SK-N-SH (cell line): Measurements from ENCODE around the gene MAP2K4.

Experiments used
- GABPA ChIP-seq: IDR thresholded peaks from 2 replicates; pipeline ENCODE4 v1.4.0; 2012; ENCODE audit warnings: low read depth, mild to moderate bottlenecking
- POLR2AphosphoS5 ChIP-seq: IDR thresholded peaks from 2 replicates; pipeline ENCODE4 v1.6.1; 2012; ENCODE audit warnings: low read depth, low read length
- RFX5 ChIP-seq: IDR thresholded peaks from 2 replicates; pipeline ENCODE4 v1.6.1; 2012; ENCODE audit warnings: mild to moderate bottlenecking, improper control_type of control experiment, low read length
- RXRA ChIP-seq: IDR thresholded peaks from 2 replicates; pipeline ENCODE4 v1.4.0; 2012; ENCODE audit warnings: low read depth, mild to moderate bottlenecking, borderline replicate concordance
- TAF1 ChIP-seq: IDR thresholded peaks from 2 replicates; pipeline ENCODE4 v1.6.1; 2012; ENCODE audit warnings: low read depth, mild to moderate bottlenecking, low read length, moderate library complexity, borderline replicate concordance
- TF ChIP-seq, protein P1 (sequence below): fragments of 200-600 bp; sonication (generic); IDR thresholded peaks from 2 replicates; pipeline ENCODE4 v1.6.1; 2017; ENCODE audit warnings: antibody characterized with exemption, mild to moderate bottlenecking, moderate library complexity
- TF ChIP-seq, protein P2 (sequence below): IDR thresholded peaks from 2 replicates; pipeline ENCODE4; 2012
- TF ChIP-seq, protein P3 (sequence below): fragments of 150-350 bp; IDR thresholded peaks from 2 replicates; pipeline ENCODE4 v1.6.1; 2017; ENCODE audit warnings: antibody characterized with exemption, low read length, low read depth, borderline replicate concordance
- TF ChIP-seq, protein P4 (sequence below): IDR thresholded peaks from 2 replicates; pipeline ENCODE4 v1.6.1; 2012; ENCODE audit warnings: mild to moderate bottlenecking, low read depth, low read length, moderate library complexity

DNA sequence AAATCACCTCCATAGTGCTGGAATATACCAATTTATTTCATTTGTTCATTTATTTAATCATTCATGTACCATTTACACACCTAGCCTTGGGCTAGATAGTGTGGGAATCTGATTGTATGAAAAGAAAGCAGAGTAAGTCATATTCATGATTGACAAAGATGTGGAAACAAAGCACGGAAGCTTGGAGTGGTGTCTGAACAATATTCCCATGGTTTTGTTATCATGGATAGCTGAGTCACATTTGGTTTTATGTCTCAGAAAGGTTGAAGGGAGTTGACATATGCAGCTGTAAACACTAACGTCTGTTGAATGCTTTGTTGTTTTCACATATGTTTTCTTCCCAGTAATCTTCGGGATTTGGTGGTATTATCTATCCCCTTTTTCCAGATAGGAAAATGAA, 76.6 kb downstream of the MAP2K4 start:
- no peak for TF ChIP-seq POLR2AphosphoS5
- TF ChIP-seq, protein P1, sequence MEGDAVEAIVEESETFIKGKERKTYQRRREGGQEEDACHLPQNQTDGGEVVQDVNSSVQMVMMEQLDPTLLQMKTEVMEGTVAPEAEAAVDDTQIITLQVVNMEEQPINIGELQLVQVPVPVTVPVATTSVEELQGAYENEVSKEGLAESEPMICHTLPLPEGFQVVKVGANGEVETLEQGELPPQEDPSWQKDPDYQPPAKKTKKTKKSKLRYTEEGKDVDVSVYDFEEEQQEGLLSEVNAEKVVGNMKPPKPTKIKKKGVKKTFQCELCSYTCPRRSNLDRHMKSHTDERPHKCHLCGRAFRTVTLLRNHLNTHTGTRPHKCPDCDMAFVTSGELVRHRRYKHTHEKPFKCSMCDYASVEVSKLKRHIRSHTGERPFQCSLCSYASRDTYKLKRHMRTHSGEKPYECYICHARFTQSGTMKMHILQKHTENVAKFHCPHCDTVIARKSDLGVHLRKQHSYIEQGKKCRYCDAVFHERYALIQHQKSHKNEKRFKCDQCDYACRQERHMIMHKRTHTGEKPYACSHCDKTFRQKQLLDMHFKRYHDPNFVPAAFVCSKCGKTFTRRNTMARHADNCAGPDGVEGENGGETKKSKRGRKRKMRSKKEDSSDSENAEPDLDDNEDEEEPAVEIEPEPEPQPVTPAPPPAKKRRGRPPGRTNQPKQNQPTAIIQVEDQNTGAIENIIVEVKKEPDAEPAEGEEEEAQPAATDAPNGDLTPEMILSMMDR: no peak
- TF ChIP-seq GABPA: no peak
- TF ChIP-seq TAF1: no peak
- TF ChIP-seq, protein P2, sequence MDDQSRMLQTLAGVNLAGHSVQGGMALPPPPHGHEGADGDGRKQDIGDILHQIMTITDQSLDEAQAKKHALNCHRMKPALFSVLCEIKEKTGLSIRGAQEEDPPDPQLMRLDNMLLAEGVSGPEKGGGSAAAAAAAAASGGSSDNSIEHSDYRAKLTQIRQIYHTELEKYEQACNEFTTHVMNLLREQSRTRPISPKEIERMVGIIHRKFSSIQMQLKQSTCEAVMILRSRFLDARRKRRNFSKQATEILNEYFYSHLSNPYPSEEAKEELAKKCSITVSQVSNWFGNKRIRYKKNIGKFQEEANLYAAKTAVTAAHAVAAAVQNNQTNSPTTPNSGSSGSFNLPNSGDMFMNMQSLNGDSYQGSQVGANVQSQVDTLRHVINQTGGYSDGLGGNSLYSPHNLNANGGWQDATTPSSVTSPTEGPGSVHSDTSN: no peak
- TF ChIP-seq, protein P3, sequence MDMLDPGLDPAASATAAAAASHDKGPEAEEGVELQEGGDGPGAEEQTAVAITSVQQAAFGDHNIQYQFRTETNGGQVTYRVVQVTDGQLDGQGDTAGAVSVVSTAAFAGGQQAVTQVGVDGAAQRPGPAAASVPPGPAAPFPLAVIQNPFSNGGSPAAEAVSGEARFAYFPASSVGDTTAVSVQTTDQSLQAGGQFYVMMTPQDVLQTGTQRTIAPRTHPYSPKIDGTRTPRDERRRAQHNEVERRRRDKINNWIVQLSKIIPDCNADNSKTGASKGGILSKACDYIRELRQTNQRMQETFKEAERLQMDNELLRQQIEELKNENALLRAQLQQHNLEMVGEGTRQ: no peak
- TF ChIP-seq RFX5: no peak
- TF ChIP-seq, protein P4, sequence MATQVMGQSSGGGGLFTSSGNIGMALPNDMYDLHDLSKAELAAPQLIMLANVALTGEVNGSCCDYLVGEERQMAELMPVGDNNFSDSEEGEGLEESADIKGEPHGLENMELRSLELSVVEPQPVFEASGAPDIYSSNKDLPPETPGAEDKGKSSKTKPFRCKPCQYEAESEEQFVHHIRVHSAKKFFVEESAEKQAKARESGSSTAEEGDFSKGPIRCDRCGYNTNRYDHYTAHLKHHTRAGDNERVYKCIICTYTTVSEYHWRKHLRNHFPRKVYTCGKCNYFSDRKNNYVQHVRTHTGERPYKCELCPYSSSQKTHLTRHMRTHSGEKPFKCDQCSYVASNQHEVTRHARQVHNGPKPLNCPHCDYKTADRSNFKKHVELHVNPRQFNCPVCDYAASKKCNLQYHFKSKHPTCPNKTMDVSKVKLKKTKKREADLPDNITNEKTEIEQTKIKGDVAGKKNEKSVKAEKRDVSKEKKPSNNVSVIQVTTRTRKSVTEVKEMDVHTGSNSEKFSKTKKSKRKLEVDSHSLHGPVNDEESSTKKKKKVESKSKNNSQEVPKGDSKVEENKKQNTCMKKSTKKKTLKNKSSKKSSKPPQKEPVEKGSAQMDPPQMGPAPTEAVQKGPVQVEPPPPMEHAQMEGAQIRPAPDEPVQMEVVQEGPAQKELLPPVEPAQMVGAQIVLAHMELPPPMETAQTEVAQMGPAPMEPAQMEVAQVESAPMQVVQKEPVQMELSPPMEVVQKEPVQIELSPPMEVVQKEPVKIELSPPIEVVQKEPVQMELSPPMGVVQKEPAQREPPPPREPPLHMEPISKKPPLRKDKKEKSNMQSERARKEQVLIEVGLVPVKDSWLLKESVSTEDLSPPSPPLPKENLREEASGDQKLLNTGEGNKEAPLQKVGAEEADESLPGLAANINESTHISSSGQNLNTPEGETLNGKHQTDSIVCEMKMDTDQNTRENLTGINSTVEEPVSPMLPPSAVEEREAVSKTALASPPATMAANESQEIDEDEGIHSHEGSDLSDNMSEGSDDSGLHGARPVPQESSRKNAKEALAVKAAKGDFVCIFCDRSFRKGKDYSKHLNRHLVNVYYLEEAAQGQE: no peak
- TF ChIP-seq RXRA: no peak
